ENCODE results near the gene PLEKHA7. TPM values are rescaled to one million over a fixed set of nuclear protein-coding genes. Genes with fewer than 3 reads are reported as not detected.
A peak's percentile ranks its signal among the peaks of the same experiment; 100 is the strongest.

PLEKHA7 gene
- total and polyA plus RNA-seq, 2 of the 13 experiments (the other 11 are each of a cell fraction or from before 2014, with no cell fraction given), result 17.5 to 18.7 TPM

DNA sequence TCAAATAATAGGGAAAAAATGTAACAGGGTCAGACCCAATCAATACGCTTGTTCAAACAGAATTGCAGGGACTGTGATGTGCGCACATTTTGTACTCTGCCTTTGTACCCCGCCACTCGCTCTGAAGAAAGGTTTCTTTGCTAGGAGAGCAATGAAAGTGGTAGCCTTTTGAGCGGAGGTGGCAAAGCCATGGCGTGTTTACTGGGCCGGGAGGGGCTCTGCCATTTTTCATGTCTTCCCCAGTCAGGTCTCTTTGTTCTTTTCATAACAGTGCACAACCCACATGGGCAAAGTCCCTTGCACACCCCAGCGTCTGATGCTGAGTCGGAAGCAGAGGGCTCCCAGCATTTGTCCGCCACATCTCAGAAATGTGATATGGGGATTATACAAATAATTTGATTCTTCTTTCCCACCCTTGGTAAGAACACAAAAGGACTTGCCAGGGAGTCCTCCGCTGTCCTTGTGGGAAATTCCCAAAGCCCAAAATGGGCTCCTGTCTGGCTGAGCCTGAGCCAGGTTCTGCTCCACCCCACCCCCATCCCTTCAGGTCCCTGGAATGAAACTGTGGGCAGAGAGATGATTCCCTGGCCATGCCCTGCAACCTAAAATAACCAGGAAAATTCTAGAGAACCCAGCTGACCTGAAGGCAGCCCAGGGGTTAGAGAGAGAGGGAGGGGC is 239.1 kb downstream of the PLEKHA7 start (continued):
- TF ChIP-seq, protein P1, sequence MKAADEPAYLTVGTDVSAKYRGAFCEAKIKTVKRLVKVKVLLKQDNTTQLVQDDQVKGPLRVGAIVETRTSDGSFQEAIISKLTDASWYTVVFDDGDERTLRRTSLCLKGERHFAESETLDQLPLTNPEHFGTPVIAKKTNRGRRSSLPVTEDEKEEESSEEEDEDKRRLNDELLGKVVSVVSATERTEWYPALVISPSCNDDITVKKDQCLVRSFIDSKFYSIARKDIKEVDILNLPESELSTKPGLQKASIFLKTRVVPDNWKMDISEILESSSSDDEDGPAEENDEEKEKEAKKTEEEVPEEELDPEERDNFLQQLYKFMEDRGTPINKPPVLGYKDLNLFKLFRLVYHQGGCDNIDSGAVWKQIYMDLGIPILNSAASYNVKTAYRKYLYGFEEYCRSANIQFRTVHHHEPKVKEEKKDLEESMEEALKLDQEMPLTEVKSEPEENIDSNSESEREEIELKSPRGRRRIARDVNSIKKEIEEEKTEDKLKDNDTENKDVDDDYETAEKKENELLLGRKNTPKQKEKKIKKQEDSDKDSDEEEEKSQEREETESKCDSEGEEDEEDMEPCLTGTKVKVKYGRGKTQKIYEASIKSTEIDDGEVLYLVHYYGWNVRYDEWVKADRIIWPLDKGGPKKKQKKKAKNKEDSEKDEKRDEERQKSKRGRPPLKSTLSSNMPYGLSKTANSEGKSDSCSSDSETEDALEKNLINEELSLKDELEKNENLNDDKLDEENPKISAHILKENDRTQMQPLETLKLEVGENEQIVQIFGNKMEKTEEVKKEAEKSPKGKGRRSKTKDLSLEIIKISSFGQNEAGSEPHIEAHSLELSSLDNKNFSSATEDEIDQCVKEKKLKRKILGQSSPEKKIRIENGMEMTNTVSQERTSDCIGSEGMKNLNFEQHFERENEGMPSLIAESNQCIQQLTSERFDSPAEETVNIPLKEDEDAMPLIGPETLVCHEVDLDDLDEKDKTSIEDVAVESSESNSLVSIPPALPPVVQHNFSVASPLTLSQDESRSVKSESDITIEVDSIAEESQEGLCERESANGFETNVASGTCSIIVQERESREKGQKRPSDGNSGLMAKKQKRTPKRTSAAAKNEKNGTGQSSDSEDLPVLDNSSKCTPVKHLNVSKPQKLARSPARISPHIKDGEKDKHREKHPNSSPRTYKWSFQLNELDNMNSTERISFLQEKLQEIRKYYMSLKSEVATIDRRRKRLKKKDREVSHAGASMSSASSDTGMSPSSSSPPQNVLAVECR (CRISPR knock-in tag; IDR thresholded peaks at IDR 0.05; ENCODE audit: borderline replicate concordance), result no peak
- TF ChIP-seq, protein P2, sequence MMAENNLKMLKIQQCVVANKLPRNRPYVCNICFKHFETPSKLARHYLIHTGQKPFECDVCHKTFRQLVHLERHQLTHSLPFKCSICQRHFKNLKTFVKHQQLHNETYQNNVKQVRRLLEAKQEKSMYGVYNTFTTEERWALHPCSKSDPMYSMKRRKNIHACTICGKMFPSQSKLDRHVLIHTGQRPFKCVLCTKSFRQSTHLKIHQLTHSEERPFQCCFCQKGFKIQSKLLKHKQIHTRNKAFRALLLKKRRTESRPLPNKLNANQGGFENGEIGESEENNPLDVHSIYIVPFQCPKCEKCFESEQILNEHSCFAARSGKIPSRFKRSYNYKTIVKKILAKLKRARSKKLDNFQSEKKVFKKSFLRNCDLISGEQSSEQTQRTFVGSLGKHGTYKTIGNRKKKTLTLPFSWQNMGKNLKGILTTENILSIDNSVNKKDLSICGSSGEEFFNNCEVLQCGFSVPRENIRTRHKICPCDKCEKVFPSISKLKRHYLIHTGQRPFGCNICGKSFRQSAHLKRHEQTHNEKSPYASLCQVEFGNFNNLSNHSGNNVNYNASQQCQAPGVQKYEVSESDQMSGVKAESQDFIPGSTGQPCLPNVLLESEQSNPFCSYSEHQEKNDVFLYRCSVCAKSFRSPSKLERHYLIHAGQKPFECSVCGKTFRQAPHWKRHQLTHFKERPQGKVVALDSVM (CRISPR knock-in tag; IDR thresholded peaks at IDR 0.05), result no peak
- TF ChIP-seq ELF4 (CRISPR knock-in tag; IDR thresholded peaks at IDR 0.05; ENCODE audit: borderline replicate concordance) (no peak), RAD21 (CRISPR knock-in tag; IDR thresholded peaks at IDR 0.05) (no peak), ONECUT2 (CRISPR knock-in tag; IDR thresholded peaks at IDR 0.05) (peak; percentile 89), KDM4B (CRISPR knock-in tag; IDR thresholded peaks at IDR 0.05) (no peak), ZNF883 (CRISPR knock-in tag; IDR thresholded peaks at IDR 0.05; ENCODE audit: not compliant biosample characterization) (no peak), ZMYM3 (CRISPR knock-in tag; IDR thresholded peaks at IDR 0.05) (no peak), REXO4 (CRISPR knock-in tag; IDR thresholded peaks at IDR 0.05; ENCODE audit: borderline replicate concordance) (no peak)
- TF ChIP-seq, protein P3, sequence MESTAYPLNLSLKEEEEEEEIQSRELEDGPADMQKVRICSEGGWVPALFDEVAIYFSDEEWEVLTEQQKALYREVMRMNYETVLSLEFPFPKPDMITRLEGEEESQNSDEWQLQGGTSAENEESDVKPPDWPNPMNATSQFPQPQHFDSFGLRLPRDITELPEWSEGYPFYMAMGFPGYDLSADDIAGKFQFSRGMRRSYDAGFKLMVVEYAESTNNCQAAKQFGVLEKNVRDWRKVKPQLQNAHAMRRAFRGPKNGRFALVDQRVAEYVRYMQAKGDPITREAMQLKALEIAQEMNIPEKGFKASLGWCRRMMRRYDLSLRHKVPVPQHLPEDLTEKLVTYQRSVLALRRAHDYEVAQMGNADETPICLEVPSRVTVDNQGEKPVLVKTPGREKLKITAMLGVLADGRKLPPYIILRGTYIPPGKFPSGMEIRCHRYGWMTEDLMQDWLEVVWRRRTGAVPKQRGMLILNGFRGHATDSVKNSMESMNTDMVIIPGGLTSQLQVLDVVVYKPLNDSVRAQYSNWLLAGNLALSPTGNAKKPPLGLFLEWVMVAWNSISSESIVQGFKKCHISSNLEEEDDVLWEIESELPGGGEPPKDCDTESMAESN (CRISPR knock-in tag; conservative IDR thresholded peaks at IDR 0.05), result no peak
- TF ChIP-seq, protein P4, sequence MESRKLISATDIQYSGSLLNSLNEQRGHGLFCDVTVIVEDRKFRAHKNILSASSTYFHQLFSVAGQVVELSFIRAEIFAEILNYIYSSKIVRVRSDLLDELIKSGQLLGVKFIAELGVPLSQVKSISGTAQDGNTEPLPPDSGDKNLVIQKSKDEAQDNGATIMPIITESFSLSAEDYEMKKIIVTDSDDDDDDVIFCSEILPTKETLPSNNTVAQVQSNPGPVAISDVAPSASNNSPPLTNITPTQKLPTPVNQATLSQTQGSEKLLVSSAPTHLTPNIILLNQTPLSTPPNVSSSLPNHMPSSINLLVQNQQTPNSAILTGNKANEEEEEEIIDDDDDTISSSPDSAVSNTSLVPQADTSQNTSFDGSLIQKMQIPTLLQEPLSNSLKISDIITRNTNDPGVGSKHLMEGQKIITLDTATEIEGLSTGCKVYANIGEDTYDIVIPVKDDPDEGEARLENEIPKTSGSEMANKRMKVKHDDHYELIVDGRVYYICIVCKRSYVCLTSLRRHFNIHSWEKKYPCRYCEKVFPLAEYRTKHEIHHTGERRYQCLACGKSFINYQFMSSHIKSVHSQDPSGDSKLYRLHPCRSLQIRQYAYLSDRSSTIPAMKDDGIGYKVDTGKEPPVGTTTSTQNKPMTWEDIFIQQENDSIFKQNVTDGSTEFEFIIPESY (CRISPR knock-in tag; IDR thresholded peaks at IDR 0.05), result peak; percentile 62; the same call in 1 of the 2 replicates
- TF ChIP-seq, protein P5, sequence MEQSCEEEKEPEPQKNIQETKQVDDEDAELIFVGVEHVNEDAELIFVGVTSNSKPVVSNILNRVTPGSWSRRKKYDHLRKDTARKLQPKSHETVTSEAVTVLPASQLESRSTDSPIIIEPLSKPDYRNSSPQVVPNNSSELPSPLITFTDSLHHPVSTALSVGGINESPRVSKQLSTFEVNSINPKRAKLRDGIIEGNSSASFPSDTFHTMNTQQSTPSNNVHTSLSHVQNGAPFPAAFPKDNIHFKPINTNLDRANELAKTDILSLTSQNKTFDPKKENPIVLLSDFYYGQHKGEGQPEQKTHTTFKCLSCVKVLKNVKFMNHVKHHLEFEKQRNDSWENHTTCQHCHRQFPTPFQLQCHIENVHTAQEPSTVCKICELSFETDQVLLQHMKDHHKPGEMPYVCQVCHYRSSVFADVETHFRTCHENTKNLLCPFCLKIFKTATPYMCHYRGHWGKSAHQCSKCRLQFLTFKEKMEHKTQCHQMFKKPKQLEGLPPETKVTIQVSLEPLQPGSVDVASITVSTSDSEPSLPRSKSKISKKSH (CRISPR knock-in tag; IDR thresholded peaks at IDR 0.05; ENCODE audit: borderline replicate concordance), result no peak
- TF ChIP-seq, protein P6, sequence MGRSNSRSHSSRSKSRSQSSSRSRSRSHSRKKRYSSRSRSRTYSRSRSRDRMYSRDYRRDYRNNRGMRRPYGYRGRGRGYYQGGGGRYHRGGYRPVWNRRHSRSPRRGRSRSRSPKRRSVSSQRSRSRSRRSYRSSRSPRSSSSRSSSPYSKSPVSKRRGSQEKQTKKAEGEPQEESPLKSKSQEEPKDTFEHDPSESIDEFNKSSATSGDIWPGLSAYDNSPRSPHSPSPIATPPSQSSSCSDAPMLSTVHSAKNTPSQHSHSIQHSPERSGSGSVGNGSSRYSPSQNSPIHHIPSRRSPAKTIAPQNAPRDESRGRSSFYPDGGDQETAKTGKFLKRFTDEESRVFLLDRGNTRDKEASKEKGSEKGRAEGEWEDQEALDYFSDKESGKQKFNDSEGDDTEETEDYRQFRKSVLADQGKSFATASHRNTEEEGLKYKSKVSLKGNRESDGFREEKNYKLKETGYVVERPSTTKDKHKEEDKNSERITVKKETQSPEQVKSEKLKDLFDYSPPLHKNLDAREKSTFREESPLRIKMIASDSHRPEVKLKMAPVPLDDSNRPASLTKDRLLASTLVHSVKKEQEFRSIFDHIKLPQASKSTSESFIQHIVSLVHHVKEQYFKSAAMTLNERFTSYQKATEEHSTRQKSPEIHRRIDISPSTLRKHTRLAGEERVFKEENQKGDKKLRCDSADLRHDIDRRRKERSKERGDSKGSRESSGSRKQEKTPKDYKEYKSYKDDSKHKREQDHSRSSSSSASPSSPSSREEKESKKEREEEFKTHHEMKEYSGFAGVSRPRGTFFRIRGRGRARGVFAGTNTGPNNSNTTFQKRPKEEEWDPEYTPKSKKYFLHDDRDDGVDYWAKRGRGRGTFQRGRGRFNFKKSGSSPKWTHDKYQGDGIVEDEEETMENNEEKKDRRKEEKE (IDR thresholded peaks at IDR 0.05), result no peak
